Immature natural killer cell (primary cell): ENCODE data around the gene NAPA. TPM values are rescaled to one million over a fixed set of nuclear protein-coding genes. Genes with fewer than 3 reads are reported as not detected.
A peak's percentile ranks its signal among the peaks of the same experiment; 100 is the strongest.

Experiments used
- DNase-seq, 3 donors: peaks; one replicate each; pipeline ENCODE4 v3.0.0; 2022; ENCODE audit warnings: mixed read lengths in 1 of 3
- H3K27ac Mint-ChIP-seq, 6 donors: one replicate each; pipeline ENCODE4 v1.8.0; 2020; ENCODE audit warnings: mixed read lengths in 6 of 6, mild to moderate bottlenecking in 5 of 6, inconsistent platforms in 4 of 6, moderate library complexity in 3 of 6
- H3K27me3 Mint-ChIP-seq, 3 donors: one replicate each; pipeline ENCODE4 v1.8.0; 2020 to 2021; ENCODE audit warnings: low read depth in 3 of 3, mild to moderate bottlenecking in 3 of 3, mixed read lengths in 3 of 3, moderate library complexity in 3 of 3, inconsistent platforms in 1 of 3
- H3K36me3 Mint-ChIP-seq, 3 donors: one replicate each; pipeline ENCODE4 v1.8.0; 2020; ENCODE audit warnings: mixed read lengths in 3 of 3, inconsistent platforms in 2 of 3, mild to moderate bottlenecking in 2 of 3
- H3K4me1 Mint-ChIP-seq, 2 donors: one replicate each; pipeline ENCODE4 v1.8.0; 2020; ENCODE audit warnings: inconsistent platforms in 2 of 2, mild to moderate bottlenecking in 2 of 2, mixed read lengths in 2 of 2, moderate library complexity in 1 of 2
- H3K4me3 Mint-ChIP-seq, 5 donors: one replicate each; pipeline ENCODE4 v1.8.0; 2020; ENCODE audit warnings: mild to moderate bottlenecking in 5 of 5, mixed read lengths in 5 of 5, inconsistent platforms in 3 of 5, moderate library complexity in 3 of 5
- H3K9me3 Mint-ChIP-seq, 6 donors: one replicate each; pipeline ENCODE4 v1.8.0; 2020; ENCODE audit warnings: mild to moderate bottlenecking in 6 of 6, mixed read lengths in 6 of 6, inconsistent platforms in 4 of 6, moderate library complexity in 3 of 6
- polyA plus RNA-seq, 3 donors: library from polyadenylated mRNA; unstranded; fragments of 300-500 nt; fragmentation: Illumina TruSeq; gene quantifications; one replicate each; pipeline ENCODE4 v1.2.3, GENCODE V29; 2021

Gene NAPA
- polyA plus RNA-seq, 3 donors from 2014 or later, result 114 to 177 (median 146) TPM

DNA sequence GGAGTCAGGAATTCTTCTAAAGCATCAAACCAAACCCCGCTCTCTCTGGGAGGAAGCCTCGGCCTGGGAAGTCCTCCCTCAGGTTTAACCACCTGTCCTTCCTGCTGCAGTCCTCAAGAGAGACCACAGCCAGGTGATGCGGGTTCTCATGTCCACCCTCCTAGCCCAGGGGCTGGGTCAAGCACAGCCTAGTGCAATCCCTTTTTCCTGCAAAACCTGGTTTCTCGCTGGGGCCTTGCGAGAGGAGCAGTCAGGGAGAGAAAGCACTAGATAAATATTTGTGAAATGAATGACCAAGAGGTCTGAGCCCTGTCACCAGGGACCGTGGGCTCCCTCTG lies 45.5 kb downstream of the NAPA start:
- Mint-ChIP-seq H3K27me3 (peaks cover 12 to 38% (median 29%) of the 10 kb centered on the region in 3 donors), H3K4me3 (no peak overlapping the region), H3K36me3 (peaks cover 0 to 3% (median 0%) of the 10 kb centered on the region in 3 donors), H3K9me3 (no peaks in the 10 kb centered on the region), H3K27ac (no peak overlapping the region), H3K4me1 (peaks cover 6 to 9% of the 10 kb centered on the region in 2 donors)
- DNase-seq, result no peak

GRCh38 chr19:47467914-47468313 lies 46.9 kb downstream of the NAPA start:
- no peak for DNase-seq
- Mint-ChIP-seq H3K4me1 (peaks cover 6 to 9% of the 10 kb centered on the region in 2 donors), H3K36me3 (peaks cover 0 to 3% (median 0%) of the 10 kb centered on the region in 3 donors), H3K27ac (no peak overlapping the region), H3K9me3 (no peaks in the 10 kb centered on the region), H3K27me3 (peaks cover 12 to 38% (median 29%) of the 10 kb centered on the region in 3 donors), H3K4me3 (no peak overlapping the region)

DNA sequence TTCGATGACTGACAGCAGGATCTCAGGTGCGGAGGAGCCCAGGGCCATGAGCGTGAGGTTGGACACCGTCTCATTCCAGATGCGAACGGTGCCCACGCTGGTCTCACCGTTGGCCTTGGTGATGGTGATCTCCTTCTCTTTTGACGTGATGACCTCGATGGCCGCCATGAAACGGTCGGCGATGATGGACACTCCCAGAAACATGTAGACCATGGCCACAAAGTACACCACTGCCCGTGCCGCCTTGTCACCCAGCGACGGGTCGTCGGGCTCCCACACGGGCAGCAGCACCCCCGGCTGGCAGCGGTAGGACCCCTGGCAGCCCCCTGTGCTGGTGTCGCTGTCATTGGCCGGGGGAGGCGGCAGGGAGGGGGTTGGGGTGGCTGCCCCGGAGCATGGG lies 48.9 kb downstream of the NAPA start:
- Mint-ChIP-seq H3K36me3 (no peaks in the 10 kb centered on the region), H3K4me1 (peaks cover 0 to 3% of the 10 kb centered on the region in 2 donors), H3K27ac (no peak overlapping the region), H3K9me3 (no peaks in the 10 kb centered on the region), H3K27me3 (peaks cover 3 to 40% (median 19%) of the 10 kb centered on the region in 3 donors), H3K4me3 (no peak overlapping the region)
- no peak for DNase-seq

DNA sequence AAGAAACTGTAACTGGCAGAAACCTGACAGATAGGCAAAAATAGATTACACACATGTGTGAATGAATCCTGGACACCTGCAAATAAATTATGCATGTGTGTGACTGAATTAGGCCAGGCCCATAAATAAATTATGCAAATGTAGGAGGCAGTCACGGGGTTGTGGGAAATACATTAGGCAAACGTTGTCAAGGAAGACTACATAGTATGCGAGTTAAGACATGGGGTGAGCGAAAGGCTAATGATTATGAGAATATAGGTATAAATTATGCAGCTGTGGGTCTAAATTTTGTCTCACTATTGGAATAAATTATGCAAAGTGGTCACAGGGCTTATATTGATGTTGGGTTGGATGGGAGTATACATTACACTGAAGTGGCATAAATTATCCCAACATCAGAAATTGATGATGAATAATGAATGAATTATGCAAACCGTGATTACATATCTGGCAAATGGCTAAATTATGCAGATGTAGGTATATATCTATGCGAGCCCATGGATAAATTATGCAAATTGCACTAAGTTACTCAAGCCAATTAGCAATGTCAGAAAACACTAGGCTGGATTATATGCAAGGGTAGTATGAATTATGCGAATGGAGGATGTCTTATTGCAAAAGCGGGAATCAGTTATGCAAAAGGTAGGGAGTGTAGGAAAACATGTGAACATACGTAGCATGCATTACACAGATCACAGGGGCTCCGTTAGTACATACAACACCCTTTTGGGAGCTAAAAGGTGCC lies 50.0 kb downstream of the NAPA start:
- Mint-ChIP-seq H3K9me3 (no peaks in the 10 kb centered on the region), H3K27me3 (peaks cover 3 to 33% (median 14%) of the 10 kb centered on the region in 3 donors), H3K27ac (no peak overlapping the region), H3K4me3 (no peak overlapping the region), H3K36me3 (no peaks in the 10 kb centered on the region), H3K4me1 (no peaks in the 10 kb centered on the region)
- no peak for DNase-seq

- peaks cover 0 to 13% (median 0%) of the 10 kb centered on the region in 3 donors for H3K27me3 Mint-ChIP-seq
- H3K4me1 Mint-ChIP-seq, result no peaks in the 10 kb centered on the region
- H3K4me3 Mint-ChIP-seq, result no peak overlapping the region
- peaks cover 0 to 2% (median 0%) of the 10 kb centered on the region in 6 donors for H3K9me3 Mint-ChIP-seq
- H3K27ac Mint-ChIP-seq, result no peak overlapping the region
- DNase-seq, result no peak
- H3K36me3 Mint-ChIP-seq, result no peaks in the 10 kb centered on the region
Measured at GRCh38 chr19:47461876-47462275, 53.0 kb downstream of the NAPA start.

GRCh38 chr19:47459477-47459876 lies 55.4 kb downstream of the NAPA start:
- DNase-seq, result no peak
- H3K9me3 Mint-ChIP-seq, result peaks cover 0 to 10% (median under 1%) of the 10 kb centered on the region in 6 donors
- H3K4me3 Mint-ChIP-seq, result no peak overlapping the region
- no peak overlapping the region for H3K27ac Mint-ChIP-seq
- no peaks in the 10 kb centered on the region for H3K4me1 Mint-ChIP-seq
- H3K36me3 Mint-ChIP-seq, result no peaks in the 10 kb centered on the region
- H3K27me3 Mint-ChIP-seq, result peaks cover 0 to 24% (median 6%) of the 10 kb centered on the region in 3 donors

DNA sequence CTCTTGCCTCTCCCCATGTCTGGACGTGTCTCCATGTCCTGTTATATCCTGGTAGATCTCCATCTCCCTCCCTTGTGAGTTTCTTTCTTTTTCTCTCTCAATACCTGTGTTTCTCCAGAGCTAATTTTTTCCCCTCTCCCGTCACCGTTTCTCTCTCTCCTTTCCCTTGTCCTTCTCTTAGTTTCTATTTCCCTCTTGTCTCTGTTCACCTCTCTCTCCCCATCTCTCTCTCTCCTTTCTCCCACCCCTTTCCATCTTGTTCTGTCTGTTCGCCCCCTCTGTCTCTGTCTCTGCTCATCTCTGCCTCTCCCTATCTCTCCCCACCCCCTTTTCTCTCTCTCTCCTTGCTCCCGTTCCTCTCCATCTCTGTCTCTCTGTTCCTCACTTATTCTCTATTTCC lies 56.2 kb downstream of the NAPA start:
- no peaks in the 10 kb centered on the region for H3K36me3 Mint-ChIP-seq
- no peak overlapping the region for H3K4me3 Mint-ChIP-seq
- no peaks in the 10 kb centered on the region for H3K4me1 Mint-ChIP-seq
- DNase-seq, result no peak
- no peak overlapping the region for H3K27ac Mint-ChIP-seq
- H3K9me3 Mint-ChIP-seq, result peaks cover 0 to 10% (median under 1%) of the 10 kb centered on the region in 6 donors
- peaks cover 0 to 25% (median 7%) of the 10 kb centered on the region in 3 donors for H3K27me3 Mint-ChIP-seq

GRCh38 chr19:47456721-47457474 lies 58.0 kb downstream of the NAPA start:
- no peaks in the 10 kb centered on the region for H3K4me1 Mint-ChIP-seq
- H3K4me3 Mint-ChIP-seq, result no peak overlapping the region
- no peak overlapping the region for H3K27ac Mint-ChIP-seq
- H3K36me3 Mint-ChIP-seq, result no peaks in the 10 kb centered on the region
- H3K27me3 Mint-ChIP-seq, result peaks cover 0 to 23% (median 7%) of the 10 kb centered on the region in 3 donors
- peaks cover 0 to 10% (median under 1%) of the 10 kb centered on the region in 6 donors for H3K9me3 Mint-ChIP-seq
- no peak for DNase-seq

GRCh38 chr19:47450478-47450877 lies 64.4 kb downstream of the NAPA start:
- Mint-ChIP-seq H3K36me3 (no peaks in the 10 kb centered on the region), H3K27ac (no peak overlapping the region), H3K4me3 (no peak overlapping the region), H3K27me3 (peaks cover 15 to 27% (median 18%) of the 10 kb centered on the region in 3 donors), H3K4me1 (peaks cover 25% of the 10 kb centered on the region in 2 donors), H3K9me3 (peaks cover 0 to 6% (median 1%) of the 10 kb centered on the region in 6 donors)
- no peak for DNase-seq

GRCh38 chr19:47448360-47448727 lies 66.5 kb downstream of the NAPA start:
- H3K4me3 Mint-ChIP-seq, result peak overlapping the region in 4 of 5 donors; percentile 14 to 57 (median 36)
- H3K27me3 Mint-ChIP-seq, result peaks cover 18 to 32% (median 20%) of the 10 kb centered on the region in 3 donors
- no peak for DNase-seq
- no peak overlapping the region for H3K27ac Mint-ChIP-seq
- H3K4me1 Mint-ChIP-seq, result peaks cover 44 to 47% of the 10 kb centered on the region in 2 donors
- no peaks in the 10 kb centered on the region for H3K36me3 Mint-ChIP-seq
- H3K9me3 Mint-ChIP-seq, result peaks cover 0 to 4% (median 0%) of the 10 kb centered on the region in 6 donors

DNA sequence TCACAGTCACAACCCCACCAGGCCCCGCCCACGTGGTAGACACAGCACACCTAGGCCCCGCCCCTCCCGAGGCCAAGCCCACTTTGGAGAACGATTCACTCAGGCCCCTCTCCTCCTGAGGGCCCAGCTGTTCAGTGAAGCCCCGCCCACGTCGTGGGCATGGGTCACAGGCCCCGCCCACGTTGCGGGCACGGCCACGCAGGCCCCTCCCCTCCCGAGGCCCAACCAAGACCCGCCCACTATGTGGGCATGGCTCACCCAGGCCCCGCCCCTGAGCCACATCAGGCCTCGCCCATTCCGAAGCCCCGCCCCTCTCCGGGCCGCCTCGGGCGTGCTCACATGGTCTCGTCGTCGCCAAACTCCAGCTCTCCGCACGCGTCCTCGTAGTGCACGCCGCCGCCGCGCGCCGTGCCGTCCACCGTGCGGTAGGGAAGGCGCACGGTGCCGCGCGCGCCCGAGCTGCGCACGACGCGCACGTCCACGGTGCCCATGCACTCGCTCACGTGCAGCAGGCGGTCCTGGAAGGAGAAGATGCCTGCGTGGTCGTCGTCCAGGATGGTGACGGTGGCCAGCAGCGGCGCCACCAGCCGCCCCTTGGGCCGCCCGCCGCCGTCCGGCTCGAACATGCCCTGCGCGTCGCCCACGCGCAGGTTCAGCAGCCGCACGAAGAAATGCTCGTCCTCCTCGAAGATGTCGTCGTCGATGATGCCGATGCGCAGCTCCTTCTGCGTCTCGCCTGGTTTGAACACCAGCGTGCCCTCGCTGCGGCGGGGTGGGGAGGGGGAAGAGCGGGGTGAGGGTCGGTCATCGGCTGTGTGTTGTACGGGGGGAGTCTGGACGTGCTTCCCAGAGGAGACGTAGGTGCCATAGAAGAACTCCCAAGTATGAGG lies 67.1 kb downstream of the NAPA start:
- Mint-ChIP-seq H3K9me3 (peaks cover 0 to 4% (median 0%) of the 10 kb centered on the region in 6 donors), H3K27me3 (peaks cover 18 to 36% (median 20%) of the 10 kb centered on the region in 3 donors), H3K4me1 (peaks cover 50 to 52% of the 10 kb centered on the region in 2 donors), H3K27ac (peak overlapping the region in 1 of 6 donors; percentile 64), H3K36me3 (no peaks in the 10 kb centered on the region), H3K4me3 (peak overlapping the region in 4 of 5 donors; percentile 21 to 63 (median 52))
- peak; percentile 49 to 58 (median 55) for DNase-seq

DNA sequence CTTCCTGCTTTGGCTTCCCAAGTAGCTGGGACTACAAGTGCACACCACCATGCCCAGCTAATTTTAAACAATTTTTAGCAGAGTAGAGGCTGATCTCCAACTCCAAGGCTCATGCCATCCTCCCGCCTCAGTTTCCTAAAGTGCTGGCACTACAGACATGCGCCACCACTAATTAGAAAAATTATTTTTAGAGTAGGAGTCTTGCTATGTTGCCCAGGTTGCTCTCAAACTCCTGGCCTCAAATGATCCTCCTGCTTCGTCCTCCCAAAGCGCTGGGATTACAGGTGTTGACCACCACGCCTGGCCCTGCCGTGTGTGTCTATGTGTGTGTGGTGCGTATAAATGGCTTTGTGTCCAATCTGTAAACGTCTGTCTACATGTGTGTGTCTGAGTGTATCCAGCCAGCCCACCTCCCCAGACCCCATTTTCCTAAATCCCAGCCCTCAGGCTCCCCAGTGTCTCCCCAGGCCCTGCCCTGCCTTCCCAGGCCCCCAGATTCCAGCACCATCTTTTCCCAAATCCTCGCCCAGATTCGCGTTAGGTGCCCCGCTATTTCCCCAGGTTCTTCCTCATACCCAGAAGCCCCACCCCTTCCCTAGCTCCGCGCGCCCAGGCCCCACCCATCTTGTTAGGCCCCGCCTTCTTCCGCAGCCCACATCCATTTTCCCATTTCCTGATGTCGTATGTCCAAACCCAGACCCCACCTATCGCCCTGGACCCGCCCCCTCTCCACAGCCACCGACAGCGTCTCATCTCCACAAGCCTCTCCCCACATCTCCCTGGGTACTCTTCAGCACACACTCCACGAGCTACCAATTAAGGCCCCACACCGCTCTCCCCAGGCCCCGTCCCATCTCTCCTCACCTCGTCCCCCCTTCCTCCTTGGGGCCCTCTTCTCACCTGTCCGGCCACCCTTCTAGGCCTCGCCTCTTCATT lies 68.1 kb downstream of the NAPA start:
- Mint-ChIP-seq H3K27ac (peak overlapping the region in 3 of 6 donors; percentile 15 to 64 (median 21)), H3K27me3 (peaks cover 18 to 41% (median 20%) of the 10 kb centered on the region in 3 donors), H3K9me3 (peaks cover 0 to 4% (median 0%) of the 10 kb centered on the region in 6 donors), H3K4me1 (peaks cover 50 to 52% of the 10 kb centered on the region in 2 donors), H3K36me3 (no peaks in the 10 kb centered on the region), H3K4me3 (peak overlapping the region; percentile 40 to 87 (median 78))
- no peak for DNase-seq
